K562 (cell line): ENCODE results near the gene CBR4. TPM values are rescaled to one million over a fixed set of nuclear protein-coding genes. Genes with fewer than 3 reads are reported as not detected.

Source experiments
- ATAC-seq: fragments of 200-7000 bp; cut with Tn5 transposase; 3 replicates; pipeline ENCODE4 v1.9.1; 2020; ENCODE audit warnings: moderate library complexity
- BruUV-seq: library from RNA; stranded (reverse); fragments of 400-500 nt; replicated peaks from 2 replicates; lab custom pipeline; 2021; lab: Mats Ljungman, UMichigan
- CTCF ChIA-PET: fragments of 300-600 bp; formaldehyde crosslinking; extraction: SDS; loops from one replicate; lab custom pipeline; 2021; ENCODE audit warnings: low intra/inter-chr PET ratio; lab: Yijun Ruan, JAX
- POLR2A ChIA-PET: fragments of 300-600, 350-650 bp; sonication (Branson Sonifier 250); formaldehyde crosslinking; extraction: SDS; loops from one replicate; lab custom pipeline; 2021; ENCODE audit warnings: antibody characterized with exemption, inconsistent platforms; lab: Yijun Ruan, JAX
- DNase-seq, 4 experiments: peaks; one replicate each; pipeline versions ENCODE4 v3.0.0 to v3.0.0-alpha.2; 2011 to 2018; ENCODE audit warnings: low spot score in 3 of 4, mixed read lengths in 3 of 4; ENCODE audit errors: extremely low read depth in 1 of 4
- FAIRE-seq: peaks from 2 replicates; lab custom pipeline; 2011; peaks lifted over from hg19 to GRCh38; lab: Jason Lieb, UNC
- H2AFZ ChIP-seq: 2 replicates; pipeline ENCODE4 v1.6.0; 2011; ENCODE audit warnings: low read depth, low read length, control low read depth, inconsistent platforms
- H3K27ac ChIP-seq: fragments of 200-600 bp; 3 replicates; pipeline ENCODE4 v1.8.0; 2011; ENCODE audit warnings: low read depth, mild to moderate bottlenecking, control low read depth, inconsistent platforms, low read length, moderate library complexity, mixed read lengths; ENCODE audit errors: extremely low read depth
- H3K27me3 ChIP-seq, 2 experiments: fragments of 300-600 bp in 1 of 2; 2 replicates in 1 of 2; 3 replicates in 1 of 2; pipeline versions ENCODE4 v1.6.0 to v1.8.0; 2011; ENCODE audit warnings: inconsistent platforms in 2 of 2, low read length in 2 of 2, mild to moderate bottlenecking in 1 of 2, mixed read lengths in 1 of 2, moderate library complexity in 1 of 2; ENCODE audit not compliant: control insufficient read depth in 2 of 2, insufficient read depth in 2 of 2
- H3K36me3 ChIP-seq: fragments of 300-600 bp; 3 replicates; pipeline ENCODE4 v1.8.0; 2011; ENCODE audit warnings: mild to moderate bottlenecking, low read length, inconsistent platforms; ENCODE audit not compliant: control insufficient read depth, insufficient read depth
- H3K4me1 ChIP-seq, 2 experiments: fragments of 200-600 bp in 1 of 2; replicated peaks in 1 of 2; 2 replicates in 1 of 2; 3 replicates in 1 of 2; pipeline versions ENCODE4 v1.5.1 to v1.8.0; 2011; ENCODE audit warnings: inconsistent platforms in 2 of 2, low read length in 2 of 2, mild to moderate bottlenecking in 1 of 2, mixed read lengths in 1 of 2, moderate library complexity in 1 of 2; ENCODE audit not compliant: control insufficient read depth in 2 of 2, insufficient read depth in 2 of 2
- H3K4me2 ChIP-seq: 2 replicates; pipeline ENCODE4 v1.6.1; 2011; ENCODE audit warnings: low read length, control low read depth, inconsistent platforms, mixed read lengths; ENCODE audit not compliant: insufficient read depth
- H3K4me3 ChIP-seq: fragments of 200-600 bp; sonication (generic), shearing (Covaris generic); 2 replicates; pipeline ENCODE4 v1.5.1; 2016; ENCODE audit warnings: control low read depth, inconsistent platforms
- H3K79me2 ChIP-seq: fragments of 200-600 bp; 3 replicates; pipeline ENCODE4 v1.8.0; 2011; ENCODE audit warnings: low read length, inconsistent platforms; ENCODE audit not compliant: control insufficient read depth, insufficient read depth
- H3K9ac ChIP-seq, 2 experiments: 2 replicates each; pipeline versions ENCODE4 v1.6.0 to v1.6.1; 2011; ENCODE audit warnings: low read depth in 2 of 2, low read length in 2 of 2, control low read depth in 1 of 2, inconsistent platforms in 1 of 2, mild to moderate bottlenecking in 1 of 2, mixed read lengths in 1 of 2; ENCODE audit not compliant: insufficient read depth in 1 of 2
- H3K9me1 ChIP-seq: one replicate; pipeline ENCODE4 v1.6.0; 2011; ENCODE audit warnings: inconsistent platforms, mild to moderate bottlenecking, low read length, moderate library complexity; ENCODE audit not compliant: control insufficient read depth, insufficient read depth
- H3K9me3 ChIP-seq: replicated peaks from 2 replicates; pipeline ENCODE4 v1.5.1; 2011; ENCODE audit warnings: low read depth, low read length, inconsistent platforms; ENCODE audit not compliant: control insufficient read depth, insufficient read depth
- H4K20me1 ChIP-seq: replicated peaks from 2 replicates; pipeline ENCODE4 v1.6.1; 2011; ENCODE audit warnings: low read length, inconsistent platforms, mixed read lengths; ENCODE audit not compliant: control insufficient read depth, insufficient read depth
- BCLAF1 ChIP-seq, 2 experiments: fragments of 450-650 bp in 1 of 2; IDR thresholded peaks; 2 replicates each; pipeline ENCODE4 v1.6.1; 2011 to 2017; ENCODE audit warnings: low read depth in 2 of 2, antibody characterized with exemption in 1 of 2, borderline replicate concordance in 1 of 2, low read length in 1 of 2, mild to moderate bottlenecking in 1 of 2, mixed read lengths in 1 of 2; ENCODE audit not compliant: control insufficient read depth in 1 of 2
- CCNT2 ChIP-seq: IDR thresholded peaks from 2 replicates; pipeline ENCODE4 v1.6.1; 2011; ENCODE audit warnings: borderline replicate concordance, low read depth, mild to moderate bottlenecking, moderate library complexity, mixed read lengths, low read length; ENCODE audit not compliant: insufficient read length; ENCODE audit errors: extremely low read depth
- CTCF ChIP-seq, 3 experiments: IDR thresholded peaks in 2 of 3; conservative IDR thresholded peaks in 1 of 3; 2 replicates each; pipeline ENCODE4 v1.5.1; 2011 to 2012; ENCODE audit warnings: low read length in 3 of 3, mild to moderate bottlenecking in 3 of 3, control low read depth in 2 of 3, improper control_type of control experiment in 1 of 3, inconsistent platforms in 1 of 3, low read depth in 1 of 3, mixed read lengths in 1 of 3, moderate library complexity in 1 of 3; ENCODE audit not compliant: insufficient read depth in 2 of 3
- CTCFL ChIP-seq: IDR thresholded peaks from 2 replicates; pipeline ENCODE4 v1.6.1; 2011; ENCODE audit warnings: borderline replicate concordance, low read depth, mild to moderate bottlenecking, moderate library complexity, low read length; ENCODE audit not compliant: insufficient read depth, poor library complexity, severe bottlenecking
- HDAC2 ChIP-seq: fragments of 450-650 bp; IDR thresholded peaks from 2 replicates; pipeline ENCODE4 v1.6.1; 2016; ENCODE audit warnings: mild to moderate bottlenecking
- ID3 ChIP-seq, 2 experiments: fragments of 250-450 bp in 1 of 2; fragments of 450-650 bp in 1 of 2; sonication (Bioruptor Pico) in 1 of 2; IDR thresholded peaks; 2 replicates each; pipeline versions ENCODE4 v1.6.1 to v1.8.0; 2016 to 2021; ENCODE audit warnings: mild to moderate bottlenecking in 2 of 2, moderate library complexity in 2 of 2, missing compliant biosample characterization in 1 of 2, missing genetic modification characterization in 1 of 2
- MEIS2 ChIP-seq: fragments of 450-650 bp; IDR thresholded peaks from 2 replicates; pipeline ENCODE4 v1.6.1; 2014; ENCODE audit warnings: mild to moderate bottlenecking; ENCODE audit not compliant: partially characterized antibody
- NFXL1 ChIP-seq: fragments of 450-650 bp; formaldehyde crosslinking; IDR thresholded peaks from 2 replicates; pipeline ENCODE4 v1.4.0; 2021; ENCODE audit warnings: mild to moderate bottlenecking
- PRMT5 ChIP-seq: sonication (generic); formaldehyde crosslinking; IDR thresholded peaks from 2 replicates; pipeline ENCODE4 v1.5.0; 2020; ENCODE audit warnings: missing genetic modification reagents
- USF2 ChIP-seq: sonication (generic); formaldehyde crosslinking; IDR thresholded peaks from 2 replicates; pipeline ENCODE4 v1.5.0; 2020; ENCODE audit warnings: missing genetic modification reagents
- ZEB2 ChIP-seq: fragments of 450-650 bp; IDR thresholded peaks from 2 replicates; pipeline ENCODE4 v1.6.1; 2016
- ZNF232 ChIP-seq: sonication (generic); formaldehyde crosslinking; IDR thresholded peaks from 2 replicates; pipeline ENCODE4 v1.8.0; 2022; ENCODE audit warnings: mild to moderate bottlenecking, missing genetic modification reagents
- ZNF274 ChIP-seq: IDR thresholded peaks from 2 replicates; pipeline ENCODE4 v1.6.1; 2011; ENCODE audit warnings: low read depth, mild to moderate bottlenecking, low read length, moderate library complexity, borderline replicate concordance
- WGBS: fragments of 100-300 bp; shearing (Covaris generic); methylation state at CpG from one replicate; pipeline ENCODE4 v1.1.6; 2016; ENCODE audit warnings: low coverage, mixed read lengths; ENCODE audit not compliant: insufficient coverage; ENCODE audit errors: missing lambda C conversion rate; 5-methylcytosine and 5-hydroxymethylcytosine counted together
- in situ Hi-C: fragments of 300-500 bp; cut with MboI; formaldehyde crosslinking; loops from 4 replicates; pipeline ENCODE4 v1.15.0; 2018; ENCODE audit warnings: inconsistent platforms, mixed read lengths
- intact Hi-C: fragments of 100-400 bp; cut with micrococcal nuclease; formaldehyde crosslinking; loops from 2 replicates; pipeline ENCODE4 v1.14.2; 2022
- polyA plus RNA-seq, 8 experiments: library from polyadenylated mRNA; depleted of rRNA in 4 of 8; stranded (reverse) in 5 of 8; unstranded in 3 of 8; fragments of >200 nt; fragmentation: Nextera tagmentation in 2 of 8; fragmentation: Illumina TruSeq in 1 of 8; extraction: Ambion mirVana in 2 of 8; extraction: Trizol in 1 of 8; gene quantifications; 2 replicates each; pipeline versions ENCODE4 v1.2.1 to v1.2.3, GENCODE V29; 2011 to 2014; ENCODE audit warnings: inconsistent platforms in 1 of 8, missing spikeins in 1 of 8
- total RNA-seq, 7 experiments: library from RNA; depleted of rRNA in 6 of 7; stranded (reverse); fragments of >200 nt in 6 of 7; fragmentation: Illumina TruSeq in 2 of 7; extraction: Trizol in 2 of 7; gene quantifications; 2 replicates each; pipeline versions ENCODE4 v1.2.1 to v1.2.3, GENCODE V29; 2011 to 2021; ENCODE audit warnings: low replicate concordance in 1 of 7

The CBR4 gene
- total and polyA plus RNA-seq, 9 of the 15 experiments (the other 6 are each of a cell fraction or from before 2014, with no cell fraction given): 12.1 to 26.4 (median 18.6) TPM

- ATAC-seq (no peak), FAIRE-seq (no peak), DNase-seq (no peak)
- no peak overlapping the region for H3K4me3 ChIP-seq
- intact Hi-C loops: no loop called here
- BruUV-seq: no TSS peak
- peaks cover 13% of the 10 kb centered on the region; the same call in 1 of the 3 replicates for H3K36me3 ChIP-seq
- 21% methylated on average over 1 of the region's 1 CpG for WGBS
- in situ Hi-C loops: no loop called here
- ChIA-PET POLR2A (no interaction called here), CTCF (no interaction called here)
- H3K9me1 ChIP-seq: no peaks in the 10 kb centered on the region
- no peaks in the 10 kb centered on the region for H3K27me3 ChIP-seq
- H3K4me2 ChIP-seq: no peak overlapping the region
- H2AFZ ChIP-seq: no peak overlapping the region
- no peaks in the 10 kb centered on the region for H3K79me2 ChIP-seq
- H3K9me3 ChIP-seq: peaks cover 3% of the 10 kb centered on the region
- no peak overlapping the region for H3K27ac ChIP-seq
- H3K4me1 ChIP-seq: no peaks in the 10 kb centered on the region
- H4K20me1 ChIP-seq: no peaks in the 10 kb centered on the region
- H3K9ac ChIP-seq: no peak overlapping the region
- TF ChIP-seq CTCF (IDR thresholded peaks at IDR 0.05 in 2 of 3, conservative IDR thresholded peaks at IDR 0.05 in 1 of 3; ENCODE audit: insufficient read depth in 2 of 3, low read depth in 1 of 3, low read length in 3 of 3) (no peak), ZNF274 (no peak), BCLAF1 (IDR thresholded peaks at IDR 0.05; ENCODE audit: borderline replicate concordance in 1 of 2, control insufficient read depth in 1 of 2, low read depth in 2 of 2, low read length in 1 of 2) (no peak), NFXL1 (CRISPR knock-in tag) (no peak), ZNF232 (no peak), ZEB2 (no peak), MEIS2 (no peak), HDAC2 (no peak), CTCFL (no peak), PRMT5 (CRISPR knock-in tag) (no peak), ID3 (CRISPR knock-in tag; IDR thresholded peaks at IDR 0.05) (no peak), ID3 (tag; IDR thresholded peaks at IDR 0.05) (no peak), CCNT2 (no peak), USF2 (no peak)
Observed at GRCh38 chr4:168981942-168982341, 28.1 kb downstream of the CBR4 start.
